Measurements from ENCODE around the gene DLK2. TPM values are rescaled to one million over a fixed set of nuclear protein-coding genes. Genes with fewer than 3 reads are reported as not detected.
A peak's percentile ranks its signal among the peaks of the same experiment; 100 is the strongest.

The DLK2 gene
- total RNA-seq, 1 experiment from 2014 or later = 1.4 TPM

- H3K9me3 ChIP-seq (ENCODE audit: low read length) = no peaks in the 10 kb centered on the region
- H3K4me1 ChIP-seq (ENCODE audit: insufficient read depth, low read length) = peaks cover 4% of the 10 kb centered on the region; the same call in 1 of the 2 replicates
- 0 out of 2 replicates have a peak, but pooled peaks cover 7% of the 10 kb centered on the region for H4K20me1 ChIP-seq (ENCODE audit: low read length)
- no peaks in the 10 kb centered on the region for H3K9me2 ChIP-seq (replicated peaks; ENCODE audit: low read length)
- ChIA-PET POLR2A (ENCODE audit: unreplicated experiment) (no interaction called here), CTCF (no interaction called here)
- H3K27me3 ChIP-seq (ENCODE audit: low read length) = no peaks in the 10 kb centered on the region
- H3K4me2 ChIP-seq (ENCODE audit: low read length) = no peak overlapping the region
- H3K27ac ChIP-seq (ENCODE audit: low read length) = no peak overlapping the region
- ATAC-seq = no peak
- BruUV-seq (replicated peaks) = no TSS peak
- H3K79me2 ChIP-seq (ENCODE audit: low read length) = peaks cover 23% of the 10 kb centered on the region
- intact Hi-C loops (cut with micrococcal nuclease) = no loop called here
- TF ChIP-seq CTCF (conservative IDR thresholded peaks at IDR 0.05; ENCODE audit: low read depth, low read length) (no peak), EZH2phosphoT487 (IDR thresholded peaks at IDR 0.05; ENCODE audit: borderline replicate concordance, low read length) (no peak), EZH2 (IDR thresholded peaks at IDR 0.05; ENCODE audit: low read length, unreplicated experiment) (no peak)
- no peak for DNase-seq
- no peak overlapping the region for H2AFZ ChIP-seq (ENCODE audit: low read length)
- peaks cover 11% of the 10 kb centered on the region for H3K36me3 ChIP-seq (ENCODE audit: low read depth, low read length)
- no peaks in the 10 kb centered on the region for H3F3A ChIP-seq (ENCODE audit: low read length, unreplicated experiment)
- no peak overlapping the region for H3K9ac ChIP-seq (ENCODE audit: low read length)
- H3K4me3 ChIP-seq (ENCODE audit: low read length) = no peak overlapping the region
Measured at GRCh38 chr6:43497689-43498088, 42.3 kb upstream of the DLK2 start.

GRCh38 chr6:43497129-43497396, 41.7 kb upstream of the DLK2 start:
- Histone ChIP-seq H3K36me3 (ENCODE audit: low read depth, low read length) (peaks cover 7% of the 10 kb centered on the region), H3K4me1 (ENCODE audit: insufficient read depth, low read length) (peaks cover 4% of the 10 kb centered on the region; the same call in 1 of the 2 replicates), H3K4me2 (ENCODE audit: low read length) (no peak overlapping the region), H3K27me3 (ENCODE audit: low read length) (no peaks in the 10 kb centered on the region), H3K79me2 (ENCODE audit: low read length) (peaks cover 29% of the 10 kb centered on the region), H4K20me1 (ENCODE audit: low read length) (0 out of 2 replicates have a peak, but pooled peaks cover 7% of the 10 kb centered on the region), H2AFZ (ENCODE audit: low read length) (no peak overlapping the region), H3K9ac (ENCODE audit: low read length) (no peak overlapping the region), H3K9me3 (ENCODE audit: low read length) (no peaks in the 10 kb centered on the region), H3F3A (ENCODE audit: low read length, unreplicated experiment) (no peaks in the 10 kb centered on the region), H3K4me3 (ENCODE audit: low read length) (no peak overlapping the region), H3K27ac (ENCODE audit: low read length) (no peak overlapping the region), H3K9me2 (replicated peaks; ENCODE audit: low read length) (no peaks in the 10 kb centered on the region)
- intact Hi-C loops (cut with micrococcal nuclease) = no loop called here
- POLR2A ChIA-PET (ENCODE audit: unreplicated experiment) = no interaction called here
- no peak for DNase-seq
- no TSS peak for BruUV-seq (replicated peaks)
- ATAC-seq = no peak
- TF ChIP-seq CTCF (conservative IDR thresholded peaks at IDR 0.05; ENCODE audit: low read depth, low read length) (no peak), EZH2 (IDR thresholded peaks at IDR 0.05; ENCODE audit: low read length, unreplicated experiment) (no peak), EZH2phosphoT487 (IDR thresholded peaks at IDR 0.05; ENCODE audit: borderline replicate concordance, low read length) (no peak)
- CTCF ChIA-PET = no interaction called here

- H3K4me3 ChIP-seq (ENCODE audit: low read length) = no peak overlapping the region
- DNase-seq = no peak
- H3K4me2 ChIP-seq (ENCODE audit: low read length) = no peak overlapping the region
- ATAC-seq = peak; percentile 33; the same call in 1 of the 2 replicates
- H4K20me1 ChIP-seq (ENCODE audit: low read length) = 0 out of 2 replicates have a peak, but pooled peaks cover 7% of the 10 kb centered on the region
- H3K36me3 ChIP-seq (ENCODE audit: low read depth, low read length) = peaks cover 7% of the 10 kb centered on the region
- H3K4me1 ChIP-seq (ENCODE audit: insufficient read depth, low read length) = peaks cover 4% of the 10 kb centered on the region; the same call in 1 of the 2 replicates
- BruUV-seq (replicated peaks) = no TSS peak
- intact Hi-C loops (cut with micrococcal nuclease) = no loop called here
- no peak overlapping the region for H2AFZ ChIP-seq (ENCODE audit: low read length)
- H3K9me2 ChIP-seq (replicated peaks; ENCODE audit: low read length) = no peaks in the 10 kb centered on the region
- no peak overlapping the region for H3K27ac ChIP-seq (ENCODE audit: low read length)
- ChIA-PET CTCF (no interaction called here), POLR2A (ENCODE audit: unreplicated experiment) (no interaction called here)
- H3F3A ChIP-seq (ENCODE audit: low read length, unreplicated experiment) = no peaks in the 10 kb centered on the region
- H3K27me3 ChIP-seq (ENCODE audit: low read length) = no peaks in the 10 kb centered on the region
- H3K9ac ChIP-seq (ENCODE audit: low read length) = no peak overlapping the region
- peaks cover 34% of the 10 kb centered on the region for H3K79me2 ChIP-seq (ENCODE audit: low read length)
- TF ChIP-seq EZH2phosphoT487 (IDR thresholded peaks at IDR 0.05; ENCODE audit: borderline replicate concordance, low read length) (no peak), CTCF (conservative IDR thresholded peaks at IDR 0.05; ENCODE audit: low read depth, low read length) (peak; percentile 53), EZH2 (IDR thresholded peaks at IDR 0.05; ENCODE audit: low read length, unreplicated experiment) (no peak)
- no peaks in the 10 kb centered on the region for H3K9me3 ChIP-seq (ENCODE audit: low read length)
Measured at GRCh38 chr6:43496370-43497128, 41.2 kb upstream of the DLK2 start.

Measured in PC-3 (cell line).